ENCODE data around the gene AARS2. TPM values are rescaled to one million over a fixed set of nuclear protein-coding genes. Genes with fewer than 3 reads are reported as not detected.

Gene AARS2
- total and polyA plus RNA-seq, 10 of the 15 experiments (the other 5 are each of a cell fraction or from before 2014, with no cell fraction given) = 0.71 to 18.3 (median 12.7) TPM

- TF ChIP-seq CEBPZ (IDR thresholded peaks at IDR 0.05; ENCODE audit: low read depth, low read length) = no peak
- no peak for TF ChIP-seq LARP7 (IDR thresholded peaks at IDR 0.05)
- TF ChIP-seq IRF4 (IDR thresholded peaks at IDR 0.05; ENCODE audit: low read depth, low read length) = no peak
- TF ChIP-seq POLR2AphosphoS5 (IDR thresholded peaks at IDR 0.05; ENCODE audit: low read length) = no peak
- no peak for TF ChIP-seq CBX5 (IDR thresholded peaks at IDR 0.05; ENCODE audit: low read depth)
- no peak for TF ChIP-seq ZBTB11 (CRISPR knock-in tag; IDR thresholded peaks at IDR 0.05)
- TF ChIP-seq TCF7 (IDR thresholded peaks at IDR 0.05; ENCODE audit: borderline replicate concordance) = no peak
Measured at GRCh38 chr6:44341095-44341890, 28.1 kb upstream of the AARS2 start (continued).
